ENCODE measurements around the gene HSPA1A.
A peak's percentile ranks its signal among the peaks of the same experiment; 100 is the strongest.
"Not testable (repeated sequence)": the region's sequence is repeated elsewhere in the genome, so short reads cannot be mapped to it uniquely, and the experiment has no call there.

Gene HSPA1A

DNA sequence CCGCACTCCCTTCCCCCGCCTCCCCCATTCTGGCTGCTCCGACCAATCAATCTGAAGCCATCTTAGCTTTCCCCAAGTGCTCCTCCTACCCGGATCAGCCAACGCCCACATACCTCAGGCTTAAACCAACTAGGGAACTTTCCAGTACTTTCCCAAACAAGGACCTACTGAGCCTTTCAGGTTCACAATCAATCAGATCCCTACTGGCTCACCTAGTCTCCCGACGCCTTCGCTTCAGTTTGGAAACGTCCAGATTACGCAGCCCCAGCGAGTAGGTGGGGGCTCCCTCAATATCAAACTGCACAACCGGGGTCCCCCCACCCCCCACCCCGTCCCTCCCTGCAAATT is 692 bp upstream of the HSPA1A start:
- CTCF ChIA-PET, result interaction anchor here (0.7 to 3.1 kb wide), 5 partner anchors 11 to 1099 kb away, joined by 3 to 13 read pairs (median 3); partner anchors contain the start of genes HSPA1B and VARS1
- TF ChIP-seq ZEB2 (tag by site-specific recombination; IDR thresholded peaks at IDR 0.05), result no peak

DNA sequence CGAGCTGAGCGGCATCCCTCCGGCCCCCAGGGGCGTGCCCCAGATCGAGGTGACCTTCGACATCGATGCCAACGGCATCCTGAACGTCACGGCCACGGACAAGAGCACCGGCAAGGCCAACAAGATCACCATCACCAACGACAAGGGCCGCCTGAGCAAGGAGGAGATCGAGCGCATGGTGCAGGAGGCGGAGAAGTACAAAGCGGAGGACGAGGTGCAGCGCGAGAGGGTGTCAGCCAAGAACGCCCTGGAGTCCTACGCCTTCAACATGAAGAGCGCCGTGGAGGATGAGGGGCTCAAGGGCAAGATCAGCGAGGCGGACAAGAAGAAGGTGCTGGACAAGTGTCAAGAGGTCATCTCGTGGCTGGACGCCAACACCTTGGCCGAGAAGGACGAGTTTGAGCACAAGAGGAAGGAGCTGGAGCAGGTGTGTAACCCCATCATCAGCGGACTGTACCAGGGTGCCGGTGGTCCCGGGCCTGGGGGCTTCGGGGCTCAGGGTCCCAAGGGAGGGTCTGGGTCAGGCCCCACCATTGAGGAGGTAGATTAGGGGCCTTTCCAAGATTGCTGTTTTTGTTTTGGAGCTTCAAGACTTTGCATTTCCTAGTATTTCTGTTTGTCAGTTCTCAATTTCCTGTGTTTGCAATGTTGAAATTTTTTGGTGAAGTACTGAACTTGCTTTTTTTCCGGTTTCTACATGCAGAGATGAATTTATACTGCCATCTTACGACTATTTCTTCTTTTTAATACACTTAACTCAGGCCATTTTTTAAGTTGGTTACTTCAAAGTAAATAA is 2.0 kb downstream of the HSPA1A start:
- not testable (repeated sequence) for H3K9me3 ChIP-seq (ENCODE audit: control insufficient read depth, insufficient read depth, low read depth, low read length); H3K4me1 ChIP-seq (ENCODE audit: control insufficient read depth, insufficient read depth, low read length)
- peak overlapping the region; percentile 33 for H3K4me3 ChIP-seq (ENCODE audit: low read depth, low read length)
- peaks cover 0 to 25% of the 10 kb centered on the region in 2 experiments; a peak in 1 of 3 replicates for H3K36me3 ChIP-seq (ENCODE audit: control insufficient read depth in 2 of 2, insufficient read depth in 1 of 2, low read length in 2 of 2)
- H3K27ac ChIP-seq (ENCODE audit: extremely low read depth, low read depth, low read length), result peak overlapping the region; percentile 54; the same call in 1 of the 2 replicates
- ChIA-PET POLR2A (interaction anchor here (0.7 to 2.4 kb wide), 3 partner anchors 10 to 12 kb away, joined by 7 to 20 read pairs (median 7); partner anchors contain the start of genes HSPA1B and LSM2), CTCF (interaction anchor here (0.5 kb wide), 1 partner anchor 28 kb away, joined by 3 read pairs; no protein-coding TSS in a partner anchor)

More for the DNA sequence above, 692 bp upstream of the HSPA1A start:
- H3K27ac ChIP-seq (ENCODE audit: extremely low read depth, low read depth, low read length), result peak overlapping the region; percentile 78
- no peaks in the 10 kb centered on the region for H3K9me3 ChIP-seq (ENCODE audit: control insufficient read depth, insufficient read depth, low read depth, low read length)
- POLR2A ChIA-PET, result interaction anchor here (0.6 to 5.6 kb wide), 38 partner anchors 8 to 1157 kb away, joined by 3 to 206 read pairs (median 4); partner anchors contain the start of genes ABHD16A, CLIC1, DDAH2 and GPANK1
- peaks cover 0 to 29% of the 10 kb centered on the region in 2 experiments; a peak in 1 of 3 replicates for H3K36me3 ChIP-seq (ENCODE audit: control insufficient read depth in 2 of 2, insufficient read depth in 1 of 2, low read length in 2 of 2)
- H3K4me1 ChIP-seq (ENCODE audit: control insufficient read depth, insufficient read depth, low read length), result peaks cover 4% of the 10 kb centered on the region; the same call in 1 of the 2 replicates
- peak overlapping the region; percentile 26 for H3K4me3 ChIP-seq (ENCODE audit: low read depth, low read length)

DNA sequence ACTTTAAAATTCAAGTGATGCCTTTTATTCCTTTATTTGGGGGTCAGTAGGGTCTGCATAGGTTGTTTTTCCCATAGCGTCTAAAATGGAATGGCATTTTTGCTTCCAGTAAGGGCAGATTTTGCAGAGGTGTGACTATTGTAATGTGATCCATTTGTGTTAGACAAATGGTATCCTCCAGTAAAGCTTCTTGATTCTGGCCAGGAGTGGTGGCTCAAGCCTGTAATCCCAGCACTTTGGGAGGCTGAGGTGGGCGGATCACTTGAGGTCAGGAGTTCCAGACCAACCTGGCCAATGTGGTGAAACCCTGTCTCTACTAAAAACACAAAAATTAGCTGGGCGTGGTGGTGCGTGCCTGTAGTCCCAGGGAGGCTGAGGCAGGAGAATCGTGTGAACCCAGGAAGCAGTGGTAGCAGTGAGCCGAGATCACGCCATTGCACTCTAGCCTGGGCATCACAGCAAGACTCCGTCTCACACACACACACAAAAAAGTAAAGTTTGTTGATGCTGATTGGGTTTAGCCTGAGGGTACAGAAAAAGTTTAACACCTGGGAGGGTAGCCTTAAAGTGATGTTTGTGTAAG is 2.7 kb downstream of the HSPA1A start:
- ChIA-PET POLR2A (interaction anchor here (0.7 to 2.4 kb wide), 3 partner anchors 9 to 12 kb away, joined by 7 to 20 read pairs (median 7); partner anchors contain the start of genes HSPA1B and LSM2), CTCF (interaction anchor here (0.5 to 1.2 kb wide), 2 partner anchors 11 to 28 kb away, joined by 3 read pairs; partner anchors contain the start of gene LSM2)
- H3K4me1 ChIP-seq (ENCODE audit: control insufficient read depth, insufficient read depth, low read length); H3K9me3 ChIP-seq (ENCODE audit: control insufficient read depth, insufficient read depth, low read depth, low read length): not testable (repeated sequence)
- TF ChIP-seq ZNF121 (tag by site-specific recombination; IDR thresholded peaks at IDR 0.05) (peak; percentile 78), ZFHX2 (tag by site-specific recombination; conservative IDR thresholded peaks at IDR 0.05) (peak; percentile 43; the same call in 1 of the 2 replicates), SP7 (tag by site-specific recombination; IDR thresholded peaks at IDR 0.05) (0 out of 2 replicates have a peak, but pooled peaks have one; percentile 6), ZNF600 (tag by site-specific recombination; IDR thresholded peaks at IDR 0.05) (0 out of 2 replicates have a peak, but pooled peaks have one; percentile 28), EGR2 (tag by site-specific recombination; IDR thresholded peaks at IDR 0.05; ENCODE audit: low read depth) (peak; percentile 22; the same call in 1 of the 2 replicates)
- TF ChIP-seq, protein P1, sequence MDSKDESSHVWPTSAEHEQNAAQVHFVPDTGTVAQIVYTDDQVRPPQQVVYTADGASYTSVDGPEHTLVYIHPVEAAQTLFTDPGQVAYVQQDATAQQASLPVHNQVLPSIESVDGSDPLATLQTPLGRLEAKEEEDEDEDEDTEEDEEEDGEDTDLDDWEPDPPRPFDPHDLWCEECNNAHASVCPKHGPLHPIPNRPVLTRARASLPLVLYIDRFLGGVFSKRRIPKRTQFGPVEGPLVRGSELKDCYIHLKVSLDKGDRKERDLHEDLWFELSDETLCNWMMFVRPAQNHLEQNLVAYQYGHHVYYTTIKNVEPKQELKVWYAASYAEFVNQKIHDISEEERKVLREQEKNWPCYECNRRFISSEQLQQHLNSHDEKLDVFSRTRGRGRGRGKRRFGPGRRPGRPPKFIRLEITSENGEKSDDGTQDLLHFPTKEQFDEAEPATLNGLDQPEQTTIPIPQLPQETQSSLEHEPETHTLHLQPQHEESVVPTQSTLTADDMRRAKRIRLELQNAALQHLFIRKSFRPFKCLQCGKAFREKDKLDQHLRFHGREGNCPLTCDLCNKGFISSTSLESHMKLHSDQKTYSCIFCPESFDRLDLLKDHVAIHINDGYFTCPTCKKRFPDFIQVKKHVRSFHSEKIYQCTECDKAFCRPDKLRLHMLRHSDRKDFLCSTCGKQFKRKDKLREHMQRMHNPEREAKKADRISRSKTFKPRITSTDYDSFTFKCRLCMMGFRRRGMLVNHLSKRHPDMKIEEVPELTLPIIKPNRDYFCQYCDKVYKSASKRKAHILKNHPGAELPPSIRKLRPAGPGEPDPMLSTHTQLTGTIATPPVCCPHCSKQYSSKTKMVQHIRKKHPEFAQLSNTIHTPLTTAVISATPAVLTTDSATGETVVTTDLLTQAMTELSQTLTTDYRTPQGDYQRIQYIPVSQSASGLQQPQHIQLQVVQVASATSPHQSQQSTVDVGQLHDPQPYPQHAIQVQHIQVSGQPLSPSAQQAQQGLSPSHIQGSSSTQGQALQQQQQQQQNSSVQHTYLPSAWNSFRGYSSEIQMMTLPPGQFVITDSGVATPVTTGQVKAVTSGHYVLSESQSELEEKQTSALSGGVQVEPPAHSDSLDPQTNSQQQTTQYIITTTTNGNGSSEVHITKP (tag by site-specific recombination; IDR thresholded peaks at IDR 0.05), result peak; percentile 60; the same call in 1 of the 2 replicates
- peaks cover 0 to 25% of the 10 kb centered on the region in 2 experiments; a peak in 1 of 3 replicates for H3K36me3 ChIP-seq (ENCODE audit: control insufficient read depth in 2 of 2, insufficient read depth in 1 of 2, low read length in 2 of 2)
- H3K27ac ChIP-seq (ENCODE audit: extremely low read depth, low read depth, low read length), result peak overlapping the region; percentile 1; the same call in 1 of the 2 replicates
- peak overlapping the region; percentile 33 for H3K4me3 ChIP-seq (ENCODE audit: low read depth, low read length)

DNA sequence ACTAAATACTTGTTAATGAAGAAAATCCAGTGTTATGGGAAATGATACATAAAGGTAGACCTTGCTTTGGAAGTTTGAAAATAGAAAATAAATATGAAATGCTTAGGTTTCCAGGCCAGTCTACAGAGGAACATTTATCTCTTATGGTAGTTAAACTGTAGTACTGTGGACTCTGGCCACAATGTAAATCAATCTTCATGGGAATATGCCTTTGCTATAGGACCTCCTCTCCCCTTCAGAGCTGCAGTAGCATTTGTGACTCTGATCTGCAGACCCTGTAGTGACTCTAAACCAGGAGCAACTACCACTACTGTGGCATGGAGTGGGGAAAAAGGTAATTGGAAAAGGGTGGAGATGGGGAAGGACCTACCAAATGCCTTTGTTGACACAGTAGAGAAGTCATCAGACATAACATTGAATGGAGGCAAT is 4.5 kb downstream of the HSPA1A start:
- POLR2A ChIA-PET, result interaction anchor here (0.5 to 1.5 kb wide), 7 partner anchors 10 to 146 kb away, joined by 3 to 7 read pairs (median 4); partner anchors contain the start of genes LSM2 and NEU1
- no peak overlapping the region for H3K4me3 ChIP-seq (ENCODE audit: low read depth, low read length)
- CTCF ChIA-PET, result interaction anchor here (1.0 to 1.4 kb wide), 3 partner anchors 13 to 139 kb away, joined by 3 to 4 read pairs (median 3); partner anchors contain the start of genes LSM2, LY6G5C and VARS1
- H3K9me3 ChIP-seq (ENCODE audit: control insufficient read depth, insufficient read depth, low read depth, low read length), result no peaks in the 10 kb centered on the region
- peaks cover 0 to 25% of the 10 kb centered on the region in 2 experiments; a peak in 1 of 3 replicates for H3K36me3 ChIP-seq (ENCODE audit: control insufficient read depth in 2 of 2, insufficient read depth in 1 of 2, low read length in 2 of 2)
- H3K4me1 ChIP-seq (ENCODE audit: control insufficient read depth, insufficient read depth, low read length), result no peaks in the 10 kb centered on the region; the same call in 1 of the 2 replicates
- no peak overlapping the region; the same call in 1 of the 2 replicates for H3K27ac ChIP-seq (ENCODE audit: extremely low read depth, low read depth, low read length)
- TF ChIP-seq, protein P2, sequence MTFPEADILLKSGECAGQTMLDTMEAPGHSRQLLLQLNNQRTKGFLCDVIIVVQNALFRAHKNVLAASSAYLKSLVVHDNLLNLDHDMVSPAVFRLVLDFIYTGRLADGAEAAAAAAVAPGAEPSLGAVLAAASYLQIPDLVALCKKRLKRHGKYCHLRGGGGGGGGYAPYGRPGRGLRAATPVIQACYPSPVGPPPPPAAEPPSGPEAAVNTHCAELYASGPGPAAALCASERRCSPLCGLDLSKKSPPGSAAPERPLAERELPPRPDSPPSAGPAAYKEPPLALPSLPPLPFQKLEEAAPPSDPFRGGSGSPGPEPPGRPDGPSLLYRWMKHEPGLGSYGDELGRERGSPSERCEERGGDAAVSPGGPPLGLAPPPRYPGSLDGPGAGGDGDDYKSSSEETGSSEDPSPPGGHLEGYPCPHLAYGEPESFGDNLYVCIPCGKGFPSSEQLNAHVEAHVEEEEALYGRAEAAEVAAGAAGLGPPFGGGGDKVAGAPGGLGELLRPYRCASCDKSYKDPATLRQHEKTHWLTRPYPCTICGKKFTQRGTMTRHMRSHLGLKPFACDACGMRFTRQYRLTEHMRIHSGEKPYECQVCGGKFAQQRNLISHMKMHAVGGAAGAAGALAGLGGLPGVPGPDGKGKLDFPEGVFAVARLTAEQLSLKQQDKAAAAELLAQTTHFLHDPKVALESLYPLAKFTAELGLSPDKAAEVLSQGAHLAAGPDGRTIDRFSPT (tag by site-specific recombination; IDR thresholded peaks at IDR 0.05), result no peak
- TF ChIP-seq OSR2 (tag by site-specific recombination; IDR thresholded peaks at IDR 0.05) (peak; percentile 59), ZNF341 (tag by site-specific recombination; IDR thresholded peaks at IDR 0.05; ENCODE audit: low read depth) (no peak), ZNF169 (tag by site-specific recombination; IDR thresholded peaks at IDR 0.05) (no peak), FEZF1 (tag by site-specific recombination; IDR thresholded peaks at IDR 0.05) (no peak)
- TF ChIP-seq, protein P1 (tag by site-specific recombination; IDR thresholded peaks at IDR 0.05), result 0 out of 2 replicates have a peak, but pooled peaks have one; percentile 41

Measured in HEK293 (cell line).